Left cardiac atrium (tissue), 4 donors: ENCODE results near the gene MAP3K6. TPM values are rescaled to one million over a fixed set of nuclear protein-coding genes. Genes with fewer than 3 reads are reported as not detected.

Source experiments
- ATAC-seq, 2 donors: fragments of 200-7000 bp; cut with Tn5 transposase; one replicate each; pipeline ENCODE4 v1.9.1; 2020; ENCODE audit warnings: mild to moderate bottlenecking in 2 of 2, moderate library complexity in 2 of 2
- DNase-seq: peaks from one replicate; pipeline ENCODE4 v3.0.0-alpha.2; 2020
- intact Hi-C, 2 donors: fragments of 100-400 bp; cut with DNase I; formaldehyde crosslinking; loops; one replicate each; pipeline versions ENCODE4 v1.14.1 to v1.15.1; 2022 to 2023
- total RNA-seq, 2 donors: library from RNA; stranded (reverse); fragmentation: NEBNext Ultra II Directional; extraction: Animal tissue kit (Norgen Biotek cat#: 25700); gene quantifications; one replicate each; pipeline ENCODE4 v1.2.1, GENCODE V29; 2021
- donor health status: DM: no; HTN: yes; CAD: no.
- donor health status: DM: no; HTN: yes; CAD: no; lungs with severe emphysema.
- donor health status: DM: yes; HTN: yes; CAD: no.
- donor health status: Dilated cardiomyopathy.

MAP3K6 gene
- total RNA-seq, 2 donors from 2014 or later = 51.5 to 64.2 TPM

GRCh38 chr1:27381969-27382762, 15.4 kb upstream of the MAP3K6 start:
- ATAC-seq = no peak
- DNase-seq = no peak
- intact Hi-C loops = no loop called here

- DNase-seq (no peak), ATAC-seq (peak; percentile 8 to 37)
- intact Hi-C loops = no loop called here
Measured at GRCh38 chr1:27380766-27381733, 14.3 kb upstream of the MAP3K6 start.

DNA sequence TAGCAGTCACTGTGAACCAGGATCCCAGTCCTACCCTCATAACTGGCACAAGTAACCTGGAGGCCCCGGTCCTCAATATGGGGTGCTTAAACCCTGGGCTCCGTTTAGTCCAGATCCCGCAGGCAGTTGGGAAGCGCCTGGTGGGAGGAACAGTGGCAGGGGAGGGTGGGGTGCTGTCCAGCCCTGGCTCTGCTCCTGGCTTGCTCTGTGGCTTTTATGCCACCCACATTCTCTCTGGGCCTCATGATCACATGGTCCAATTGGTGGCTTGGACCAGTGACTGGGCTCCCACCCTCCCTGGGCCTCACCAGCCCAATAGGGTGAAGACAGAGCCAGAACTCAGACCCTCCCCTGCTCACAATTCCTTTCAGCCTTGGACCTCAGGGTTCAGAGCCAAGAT, 13.5 kb upstream of the MAP3K6 start:
- intact Hi-C loops = no loop called here
- no peak for ATAC-seq
- DNase-seq = no peak

DNA sequence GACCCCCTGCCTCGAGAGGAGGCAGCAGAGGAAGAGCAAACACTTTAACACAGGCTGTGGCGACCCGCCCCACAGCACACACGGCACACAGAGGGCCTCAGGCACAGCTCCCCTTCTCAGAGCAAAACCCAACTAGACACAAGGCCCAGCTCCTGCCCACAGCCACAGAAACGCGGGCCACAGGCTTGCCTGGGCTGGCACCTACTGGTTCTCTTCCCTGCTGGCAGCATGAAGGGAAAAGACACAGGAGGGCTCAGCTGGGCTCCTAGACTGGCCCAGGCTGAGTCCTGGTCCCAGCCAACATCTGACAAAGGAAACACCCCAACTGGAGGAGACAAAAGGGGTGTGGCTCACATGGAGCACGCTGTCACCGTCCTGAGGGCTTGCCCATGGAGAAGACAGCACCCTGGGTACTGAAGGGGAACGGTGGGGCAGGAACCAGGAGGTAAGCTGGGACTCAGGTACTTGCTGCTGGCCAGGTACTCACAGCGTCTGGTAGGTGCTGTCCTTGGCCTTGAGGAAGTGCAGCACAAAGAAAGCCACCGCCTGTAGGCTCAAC, 12.9 kb upstream of the MAP3K6 start:
- intact Hi-C loops = no loop called here
- ATAC-seq (no peak), DNase-seq (no peak)

- no peak for DNase-seq
- intact Hi-C loops = no loop called here
- no peak for ATAC-seq
Measured at GRCh38 chr1:27377760-27378495, 11.2 kb upstream of the MAP3K6 start.

DNA sequence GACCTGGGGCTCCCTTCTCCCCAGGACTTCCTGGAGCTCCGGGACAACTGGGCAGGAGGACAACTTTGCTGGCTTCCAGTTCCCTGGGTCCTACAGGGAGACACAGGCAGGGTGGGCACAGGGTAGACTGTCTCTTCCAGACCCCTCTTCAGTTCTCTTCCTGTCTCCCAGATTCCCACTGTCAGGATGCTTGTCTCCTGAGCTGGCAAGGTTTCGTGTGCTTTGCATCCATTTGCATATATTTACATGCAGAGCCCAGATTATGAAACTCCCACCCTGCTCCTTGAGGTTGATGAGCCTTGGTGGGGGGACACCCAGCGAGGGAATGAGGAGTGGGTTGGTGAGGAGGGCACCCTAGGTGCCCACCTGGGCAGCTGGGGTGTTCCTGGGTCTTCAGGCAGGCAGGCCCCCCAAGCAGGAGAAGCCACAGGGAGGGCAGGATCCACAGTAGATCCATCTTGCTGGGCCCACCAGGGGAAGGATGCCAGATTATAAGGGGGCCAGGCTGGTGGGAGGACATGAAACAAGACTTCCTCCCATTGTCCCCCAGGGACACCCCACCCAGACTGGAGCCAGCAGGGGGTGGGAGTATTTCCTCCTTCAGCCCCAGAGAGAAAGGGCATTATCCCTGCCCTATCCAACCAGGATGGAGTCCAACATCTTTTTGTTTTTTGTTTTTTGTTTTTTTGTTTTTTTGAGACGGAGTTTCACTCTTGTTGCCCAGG, 7.8 kb upstream of the MAP3K6 start, which contains the start of gene FCN3:
Gene FCN3 (minus strand): TSS at position 463 of the 725 bp plus-strand sequence. CDS start 6 bp downstream, at position 457.
- intact Hi-C loops = no loop called here
- DNase-seq (no peak), ATAC-seq (peak in 1 of 2 donors; percentile 10)

GRCh38 chr1:27372808-27373690, 6.3 kb upstream of the MAP3K6 start:
- ATAC-seq = no peak
- intact Hi-C loops = no loop called here
- DNase-seq = no peak

DNA sequence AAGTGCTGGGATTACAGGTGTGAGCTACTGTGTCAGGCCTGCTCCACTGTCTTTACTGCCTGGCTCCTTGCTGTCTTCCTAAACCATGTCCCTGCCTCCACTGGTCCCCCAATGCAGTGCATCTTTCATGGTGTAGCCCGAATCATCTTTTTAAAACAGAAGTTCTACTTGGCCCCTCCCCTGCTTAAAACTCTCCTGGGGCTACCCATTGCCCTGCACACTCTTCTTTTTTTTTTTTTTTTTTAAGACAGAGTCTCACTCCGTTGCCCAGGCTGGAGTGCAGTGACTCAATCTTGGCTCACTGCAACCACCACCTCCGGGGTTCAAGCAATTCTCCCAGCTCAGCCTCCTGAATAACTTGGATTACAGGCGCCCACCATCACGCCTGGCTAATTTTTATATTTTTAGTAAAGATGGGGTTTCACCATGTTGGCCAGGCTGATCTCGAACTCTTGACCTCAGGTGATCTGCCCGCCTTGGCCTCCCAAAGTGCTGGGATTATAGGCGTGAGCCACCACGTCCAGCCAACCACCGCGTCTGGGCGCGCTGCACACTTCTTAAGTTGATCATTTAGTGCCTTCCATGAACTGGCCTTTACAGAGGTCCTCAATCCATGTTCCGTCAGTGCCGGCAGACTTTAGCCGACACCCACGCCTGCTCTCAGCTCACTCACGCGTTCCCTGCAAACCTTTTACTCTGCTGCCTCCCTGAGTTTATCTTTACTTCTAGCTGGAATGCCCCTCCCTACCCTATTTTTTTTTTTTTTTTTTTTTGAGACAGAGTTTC, 5.5 kb upstream of the MAP3K6 start:
- no peak for DNase-seq
- intact Hi-C loops = no loop called here
- ATAC-seq = peak in 1 of 2 donors; percentile 52

DNA sequence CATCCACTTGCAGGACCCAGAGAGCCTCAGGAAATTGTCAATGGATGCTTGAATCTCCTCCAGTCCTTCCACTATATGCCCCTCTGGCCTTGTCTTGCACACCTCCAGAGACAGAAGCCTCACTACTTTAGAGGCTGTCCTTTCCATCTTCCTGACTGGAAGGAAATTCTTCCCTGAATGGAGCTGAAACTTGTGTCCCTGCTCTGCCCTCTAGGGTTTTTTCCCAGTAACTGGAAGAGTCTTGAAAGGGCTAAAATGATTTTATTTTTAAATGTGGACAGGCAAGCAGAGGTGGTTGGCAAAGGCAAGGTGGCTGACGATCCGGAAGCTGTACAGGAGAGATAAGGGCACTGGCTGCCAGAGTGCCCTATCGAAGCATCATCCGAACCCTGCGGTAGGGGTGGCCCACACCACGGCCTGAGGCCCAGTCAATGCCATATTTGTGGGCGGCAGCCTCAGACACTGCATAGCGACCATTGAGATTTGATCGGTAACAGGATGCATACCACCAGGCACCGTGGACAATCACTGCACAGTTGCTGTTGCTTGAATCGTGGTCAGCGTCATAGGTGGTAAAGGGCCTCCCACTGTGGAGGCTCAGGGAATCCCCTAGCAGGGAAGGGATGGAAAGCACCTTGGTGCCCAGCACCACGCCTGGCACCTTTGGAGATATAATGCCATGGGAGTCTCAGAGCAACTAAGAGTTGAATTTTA, 2.3 kb upstream of the MAP3K6 start:
- intact Hi-C loops = no loop called here
- no peak for ATAC-seq
- DNase-seq = no peak

- ATAC-seq = no peak
- intact Hi-C loops = no loop called here
Measured at GRCh38 chr1:27367160-27367650, 444 bp upstream of the MAP3K6 start.

GRCh38 chr1:27366113-27366410, 699 bp downstream of the MAP3K6 start:
- ATAC-seq = peak; percentile 70 to 77
- intact Hi-C loops = no loop called here

More at GRCh38 chr1:27367160-27367650, 444 bp upstream of the MAP3K6 start:
- no peak for DNase-seq

DNA sequence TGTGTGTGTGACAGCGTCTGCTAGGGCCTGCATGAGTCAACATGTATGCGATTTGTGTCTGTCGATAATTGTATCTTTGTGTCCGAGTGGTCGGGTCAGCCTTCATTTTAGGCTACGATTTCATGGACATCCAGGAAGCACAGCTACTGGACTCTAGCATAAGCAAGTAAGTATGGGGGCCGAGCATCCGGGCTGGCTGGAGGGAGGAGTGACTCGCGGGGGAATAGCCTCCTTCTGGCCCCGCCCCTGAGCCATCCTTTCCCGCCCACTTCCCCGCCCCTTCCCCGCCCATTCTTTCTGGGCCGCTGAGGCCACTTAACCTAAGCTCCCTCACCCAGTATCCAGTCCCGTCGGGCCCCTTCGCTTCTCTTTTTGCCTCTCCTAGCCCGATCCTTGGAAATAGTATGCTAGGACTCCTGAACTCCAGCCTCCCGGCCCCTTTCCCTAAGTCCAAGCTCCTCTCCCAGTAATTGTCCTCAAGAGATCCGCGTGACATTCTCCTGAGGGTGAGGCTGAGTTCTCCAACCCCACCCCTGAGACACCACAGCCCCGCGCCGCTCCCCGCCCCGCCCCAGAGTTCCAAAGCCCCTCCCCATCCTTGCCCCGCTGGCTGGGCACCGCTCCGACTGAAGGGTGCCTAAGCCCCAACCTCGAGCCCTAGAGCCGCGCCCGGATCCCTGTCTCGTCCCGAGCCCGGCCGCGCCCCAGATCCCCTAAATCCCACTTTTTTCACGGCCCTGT, 1.2 kb downstream of the MAP3K6 start:
- intact Hi-C loops = no loop called here
- DNase-seq (peak; percentile 91), ATAC-seq (peak; percentile 82 to 84)

More at GRCh38 chr1:27366113-27366410, 699 bp downstream of the MAP3K6 start:
- peak; percentile 96 for DNase-seq

- intact Hi-C loops = no loop called here
- ATAC-seq = no peak
- DNase-seq = no peak
Measured at GRCh38 chr1:27364696-27365371, 1.9 kb downstream of the MAP3K6 start.

GRCh38 chr1:27363766-27364695, 2.7 kb downstream of the MAP3K6 start:
- ATAC-seq = no peak
- DNase-seq = no peak
- intact Hi-C loops = no loop called here
